ENCODE results near the gene CNNM2.

DNA sequence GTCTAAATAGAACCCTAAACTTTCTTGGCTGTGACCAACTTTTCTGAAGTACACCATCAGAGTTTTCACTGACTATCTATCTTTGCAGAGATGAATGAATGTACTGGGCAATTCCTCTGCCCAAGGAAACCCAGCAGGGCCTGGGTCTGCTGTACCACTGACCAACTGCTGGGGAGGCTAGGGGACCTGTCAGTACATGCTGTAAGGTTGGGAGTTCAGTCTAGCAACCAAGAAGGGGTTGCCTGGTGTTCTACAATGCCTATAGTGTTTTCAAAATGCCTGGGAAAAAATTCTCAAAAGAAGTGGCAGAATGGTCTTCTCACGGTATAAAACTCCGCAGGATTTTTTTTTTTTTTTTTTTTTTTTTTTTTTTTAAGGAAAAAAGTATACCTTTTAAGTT is 168.7 kb downstream of the CNNM2 start:
- TF ChIP-seq ZNF501 (tag by site-specific recombination; IDR thresholded peaks at IDR 0.05) (no peak), ZNF302 (tag by site-specific recombination; IDR thresholded peaks at IDR 0.05; ENCODE audit: low read depth) (no peak), BCL11A (tag by site-specific recombination; IDR thresholded peaks at IDR 0.05; ENCODE audit: low read depth) (no peak), ZBTB17 (tag by site-specific recombination; IDR thresholded peaks at IDR 0.05) (no peak), SP2 (tag by site-specific recombination; IDR thresholded peaks at IDR 0.05) (no peak), ZFP3 (tag by site-specific recombination; IDR thresholded peaks at IDR 0.05; ENCODE audit: low read depth) (no peak), ZNF184 (tag by site-specific recombination; IDR thresholded peaks at IDR 0.05) (no peak), ZNF169 (tag by site-specific recombination; IDR thresholded peaks at IDR 0.05) (no peak), TCF7L2 (IDR thresholded peaks at IDR 0.05; ENCODE audit: borderline replicate concordance, low read depth, low read length) (no peak)
- TF ChIP-seq, protein P1, sequence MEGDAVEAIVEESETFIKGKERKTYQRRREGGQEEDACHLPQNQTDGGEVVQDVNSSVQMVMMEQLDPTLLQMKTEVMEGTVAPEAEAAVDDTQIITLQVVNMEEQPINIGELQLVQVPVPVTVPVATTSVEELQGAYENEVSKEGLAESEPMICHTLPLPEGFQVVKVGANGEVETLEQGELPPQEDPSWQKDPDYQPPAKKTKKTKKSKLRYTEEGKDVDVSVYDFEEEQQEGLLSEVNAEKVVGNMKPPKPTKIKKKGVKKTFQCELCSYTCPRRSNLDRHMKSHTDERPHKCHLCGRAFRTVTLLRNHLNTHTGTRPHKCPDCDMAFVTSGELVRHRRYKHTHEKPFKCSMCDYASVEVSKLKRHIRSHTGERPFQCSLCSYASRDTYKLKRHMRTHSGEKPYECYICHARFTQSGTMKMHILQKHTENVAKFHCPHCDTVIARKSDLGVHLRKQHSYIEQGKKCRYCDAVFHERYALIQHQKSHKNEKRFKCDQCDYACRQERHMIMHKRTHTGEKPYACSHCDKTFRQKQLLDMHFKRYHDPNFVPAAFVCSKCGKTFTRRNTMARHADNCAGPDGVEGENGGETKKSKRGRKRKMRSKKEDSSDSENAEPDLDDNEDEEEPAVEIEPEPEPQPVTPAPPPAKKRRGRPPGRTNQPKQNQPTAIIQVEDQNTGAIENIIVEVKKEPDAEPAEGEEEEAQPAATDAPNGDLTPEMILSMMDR (tag by site-specific recombination; IDR thresholded peaks at IDR 0.05) = no peak
- TF ChIP-seq, protein P2, sequence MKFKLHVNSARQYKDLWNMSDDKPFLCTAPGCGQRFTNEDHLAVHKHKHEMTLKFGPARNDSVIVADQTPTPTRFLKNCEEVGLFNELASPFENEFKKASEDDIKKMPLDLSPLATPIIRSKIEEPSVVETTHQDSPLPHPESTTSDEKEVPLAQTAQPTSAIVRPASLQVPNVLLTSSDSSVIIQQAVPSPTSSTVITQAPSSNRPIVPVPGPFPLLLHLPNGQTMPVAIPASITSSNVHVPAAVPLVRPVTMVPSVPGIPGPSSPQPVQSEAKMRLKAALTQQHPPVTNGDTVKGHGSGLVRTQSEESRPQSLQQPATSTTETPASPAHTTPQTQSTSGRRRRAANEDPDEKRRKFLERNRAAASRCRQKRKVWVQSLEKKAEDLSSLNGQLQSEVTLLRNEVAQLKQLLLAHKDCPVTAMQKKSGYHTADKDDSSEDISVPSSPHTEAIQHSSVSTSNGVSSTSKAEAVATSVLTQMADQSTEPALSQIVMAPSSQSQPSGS (tag by site-specific recombination; IDR thresholded peaks at IDR 0.05; ENCODE audit: low read depth) = no peak

Measured in HEK293 (cell line).